CD4-positive, alpha-beta T cell (primary cell): Measurements from ENCODE around the gene CDC42EP3. TPM values are rescaled to one million over a fixed set of nuclear protein-coding genes. Genes with fewer than 3 reads are reported as not detected.

ENCODE experiments used
- ATAC-seq: fragments of 200-7000 bp; cut with Tn5 transposase; one replicate; pipeline ENCODE4 v1.10.0; 2022; ENCODE audit warnings: mild to moderate bottlenecking; ENCODE audit not compliant: poor library complexity
- CTCF ChIA-PET: fragments of 350-600 bp; sonication (Branson Sonifier 250); formaldehyde crosslinking; loops from one replicate; lab custom pipeline; 2021; ENCODE audit warnings: antibody characterized with exemption, inconsistent platforms; lab: Charles Lee
- POLR2A ChIA-PET: fragments of 350-600 bp; sonication (Branson Sonifier 250); formaldehyde crosslinking; loops from one replicate; lab custom pipeline; 2021; ENCODE audit warnings: antibody characterized with exemption, inconsistent platforms; lab: Charles Lee
- DNase-seq, 14 experiments: peaks; one replicate each; pipeline ENCODE4 v3.0.0-alpha.2; 2013 to 2020; ENCODE audit warnings: mixed read lengths in 2 of 14
- H3K27ac ChIP-seq, 2 donors: one replicate each; pipeline versions ENCODE4 v1.5.1 to v1.7.0; 2013; ENCODE audit warnings: low read length in 2 of 2, low read depth in 1 of 2, mild to moderate bottlenecking in 1 of 2
- H3K27me3 ChIP-seq, 2 experiments: 1 replicate in 1 of 2; 2 replicates in 1 of 2; pipeline versions ENCODE4 v1.6.1 to v1.7.0; 2013; ENCODE audit warnings: low read length in 2 of 2, control low read depth in 1 of 2, mild to moderate bottlenecking in 1 of 2, moderate library complexity in 1 of 2; ENCODE audit not compliant: insufficient read depth in 2 of 2, control insufficient read depth in 1 of 2
- H3K36me3 ChIP-seq: one replicate; pipeline ENCODE4 v1.6.1; 2013; ENCODE audit warnings: low read length, control low read depth; ENCODE audit not compliant: insufficient read depth
- H3K4me1 ChIP-seq: one replicate; pipeline ENCODE4 v1.6.1; 2013; ENCODE audit warnings: low read length, control low read depth; ENCODE audit not compliant: insufficient read depth
- H3K4me3 ChIP-seq: one replicate; pipeline ENCODE4 v1.5.1; 2013; ENCODE audit warnings: mild to moderate bottlenecking, low read length, moderate library complexity
- H3K9me3 ChIP-seq, 2 experiments: 1 replicate in 1 of 2; 2 replicates in 1 of 2; pipeline versions ENCODE4 v1.6.1 to v1.7.0; 2013; ENCODE audit warnings: low read length in 2 of 2, mild to moderate bottlenecking in 2 of 2, control low read depth in 1 of 2, moderate library complexity in 1 of 2; ENCODE audit not compliant: control insufficient read depth in 1 of 2, insufficient read depth in 1 of 2
- H3K27ac Mint-ChIP-seq: one replicate; pipeline ENCODE4 v1.8.0; 2020; ENCODE audit warnings: mixed read lengths
- H3K27me3 Mint-ChIP-seq: one replicate; pipeline ENCODE4 v1.8.0; 2021; ENCODE audit warnings: mixed read lengths
- H3K36me3 Mint-ChIP-seq: one replicate; pipeline ENCODE4 v1.8.0; 2021; ENCODE audit warnings: low read depth, mixed read lengths
- H3K4me1 Mint-ChIP-seq: one replicate; pipeline ENCODE4 v1.8.0; 2021; ENCODE audit warnings: low read depth, mixed read lengths
- H3K4me3 Mint-ChIP-seq: one replicate; pipeline ENCODE4 v1.8.0; 2020; ENCODE audit warnings: mild to moderate bottlenecking, mixed read lengths
- H3K9me3 Mint-ChIP-seq: one replicate; pipeline ENCODE4 v1.8.0; 2020; ENCODE audit warnings: mixed read lengths
- CTCF ChIP-seq: fragments of 200-600 bp; IDR thresholded peaks from one replicate; pipeline ENCODE4 v1.8.0; 2022; ENCODE audit warnings: antibody characterized with exemption, mild to moderate bottlenecking
- intact Hi-C, 2 experiments: fragments of 100-400 bp; cut with DNase I in 1 of 2; cut with micrococcal nuclease in 1 of 2; formaldehyde crosslinking; loops; one replicate each; pipeline versions ENCODE4 v1.15.1 to v1.9.0; 2023 to 2025; cut with DNase I, micrococcal nuclease
- total RNA-seq, 174 experiments: library from RNA in 2 of 174; stranded (reverse) in 2 of 174; gene quantifications; one replicate each; pipeline ENCODE4 v1.2.3 and lab custom pipeline; 2021 to 2026

The CDC42EP3 gene
- total RNA-seq, 2 experiments from 2014 or later = 20.6 to 24.1 TPM

- intact Hi-C loops = loop anchor here in 1 of 2 experiments (2.0 kb wide), 1 partner anchor 43 kb away; the partner anchor contains the start of gene CDC42EP3
- peaks cover 64% of the 10 kb centered on the region for H3K4me1 ChIP-seq
Measured at GRCh38 chr2:37627710-37628109, 43.7 kb downstream of the CDC42EP3 start.

GRCh38 chr2:37625796-37626571 lies 45.5 kb downstream of the CDC42EP3 start:
- DNase-seq (peak; percentile 39 to 87 (median 60)), ATAC-seq (peak; percentile 93)
- intact Hi-C loops = loop anchor here in 1 of 2 experiments (1.0 to 2.0 kb wide), 4 partner anchors 9 to 45 kb away; partner anchors contain the start of gene CDC42EP3
- Mint-ChIP-seq H3K4me1 (peaks cover 75% of the 10 kb centered on the region), H3K27ac (peak overlapping the region; percentile 85), H3K9me3 (no peaks in the 10 kb centered on the region), H3K4me3 (peak overlapping the region; percentile 59), H3K36me3 (peaks cover 3% of the 10 kb centered on the region), H3K27me3 (no peaks in the 10 kb centered on the region)
- Histone ChIP-seq H3K27me3 (no peaks in the 10 kb centered on the region), H3K36me3 (peaks cover 14% of the 10 kb centered on the region), H3K9me3 (no peaks in the 10 kb centered on the region), H3K4me3 (peak overlapping the region; percentile 19), H3K4me1 (peaks cover 60% of the 10 kb centered on the region), H3K27ac (peak overlapping the region; percentile 42 to 71)
- TF ChIP-seq CTCF = no peak
- ChIA-PET POLR2A (interaction anchor here (0.6 to 8.2 kb wide), 19 partner anchors 8 to 970 kb away, joined by 3 to 77 read pairs (median 4); no protein-coding TSS in a partner anchor), CTCF (interaction anchor here (0.7 to 2.7 kb wide), 8 partner anchors 25 to 212 kb away, joined by 3 to 17 read pairs (median 4); no protein-coding TSS in a partner anchor)

More at GRCh38 chr2:37627710-37628109, 43.7 kb downstream of the CDC42EP3 start:
- Mint-ChIP-seq H3K27me3 (no peaks in the 10 kb centered on the region), H3K27ac (no peak overlapping the region), H3K4me1 (peaks cover 70% of the 10 kb centered on the region), H3K4me3 (no peak overlapping the region), H3K9me3 (no peaks in the 10 kb centered on the region), H3K36me3 (peaks cover 3% of the 10 kb centered on the region)
- TF ChIP-seq CTCF = no peak
- Histone ChIP-seq H3K27me3 (no peaks in the 10 kb centered on the region), H3K27ac (no peak overlapping the region), H3K9me3 (no peaks in the 10 kb centered on the region), H3K4me3 (no peak overlapping the region), H3K36me3 (peaks cover 18% of the 10 kb centered on the region)
- DNase-seq (no peak), ATAC-seq (no peak)
- ChIA-PET CTCF (no interaction called here), POLR2A (interaction anchor here (1.4 to 1.7 kb wide), 2 partner anchors 12 to 45 kb away, joined by 3 to 8 read pairs; no protein-coding TSS in a partner anchor)

- no peaks in the 10 kb centered on the region for H3K27me3 ChIP-seq
- H3K27ac Mint-ChIP-seq = peak overlapping the region; percentile 85
- no peak for TF ChIP-seq CTCF
- peak overlapping the region; percentile 42 to 71 for H3K27ac ChIP-seq
- H3K36me3 ChIP-seq = peaks cover 14% of the 10 kb centered on the region
- peaks cover 60% of the 10 kb centered on the region for H3K4me1 ChIP-seq
- H3K27me3 Mint-ChIP-seq = no peaks in the 10 kb centered on the region
- CTCF ChIA-PET = interaction anchor here (0.7 to 2.7 kb wide), 7 partner anchors 9 to 211 kb away, joined by 3 to 17 read pairs (median 4); no protein-coding TSS in a partner anchor
- no peaks in the 10 kb centered on the region for H3K9me3 ChIP-seq
- H3K4me3 Mint-ChIP-seq = peak overlapping the region; percentile 61
- no peak for ATAC-seq
- no peak overlapping the region for H3K4me3 ChIP-seq
- DNase-seq = no peak
- POLR2A ChIA-PET = interaction anchor here (1.1 to 8.2 kb wide), 10 partner anchors 9 to 47 kb away, joined by 3 to 77 read pairs (median 10); no protein-coding TSS in a partner anchor
- no peaks in the 10 kb centered on the region for H3K9me3 Mint-ChIP-seq
- intact Hi-C loops = loop anchor here in 1 of 2 experiments (2.0 kb wide), 1 partner anchor 38 kb away; no protein-coding TSS in a partner anchor
- H3K36me3 Mint-ChIP-seq = peaks cover 3% of the 10 kb centered on the region
- H3K4me1 Mint-ChIP-seq = peaks cover 73% of the 10 kb centered on the region
Measured at GRCh38 chr2:37625156-37625555, 46.3 kb downstream of the CDC42EP3 start.
